MM.1S (cell line): ENCODE results near the gene CD82.

Experiments used
- DNase-seq: peaks from one replicate; pipeline ENCODE4 v3.0.0-alpha.2; 2015
- H2AFZ ChIP-seq: fragments of 300-600 bp; sonication (generic); 2 replicates; pipeline ENCODE4 v1.6.0; 2016; ENCODE audit warnings: antibody characterized with exemption, low read length
- H3F3A ChIP-seq: fragments of 300-600 bp; sonication (generic); 2 replicates; pipeline ENCODE4 v1.6.1; 2016; ENCODE audit warnings: mild to moderate bottlenecking, antibody characterized with exemption, low read length, moderate library complexity, mixed read lengths; ENCODE audit not compliant: insufficient read depth
- H3K27ac ChIP-seq: fragments of 300-600 bp; sonication (generic); 2 replicates; pipeline ENCODE4 v1.5.1; 2016; ENCODE audit warnings: mild to moderate bottlenecking, low read length
- H3K27me3 ChIP-seq: fragments of 300-600 bp; sonication (generic); replicated peaks from 2 replicates; pipeline ENCODE4 v1.6.0; 2016; ENCODE audit warnings: low read length; ENCODE audit not compliant: insufficient read depth
- H3K36me3 ChIP-seq: fragments of 300-600 bp; sonication (generic); replicated peaks from 2 replicates; pipeline ENCODE4 v1.6.1; 2016; ENCODE audit warnings: mild to moderate bottlenecking, low read length, mixed read lengths; ENCODE audit not compliant: insufficient read depth
- H3K4me1 ChIP-seq: fragments of 300-600 bp; sonication (generic); 2 replicates; pipeline ENCODE4 v1.6.1; 2016; ENCODE audit warnings: low read length, mixed read lengths
- H3K4me2 ChIP-seq: fragments of 300-600 bp; sonication (generic); 2 replicates; pipeline ENCODE4 v1.6.0; 2016; ENCODE audit warnings: low read depth, low read length
- H3K4me3 ChIP-seq: fragments of 300-600 bp; sonication (generic); 2 replicates; pipeline ENCODE4 v1.5.1; 2016; ENCODE audit warnings: low read length, mixed read lengths
- H3K79me2 ChIP-seq: fragments of 300-600 bp; sonication (generic); 2 replicates; pipeline ENCODE4 v1.6.1; 2016; ENCODE audit warnings: mixed run types, low read length, mixed read lengths
- H3K9ac ChIP-seq: fragments of 300-600 bp; sonication (generic); 2 replicates; pipeline ENCODE4 v1.6.1; 2016; ENCODE audit warnings: low read length, mixed read lengths
- H3K9me2 ChIP-seq: fragments of 300-600 bp; sonication (generic); replicated peaks from 2 replicates; pipeline ENCODE4 v1.6.1; 2016; ENCODE audit warnings: mild to moderate bottlenecking, low read length, mixed read lengths; ENCODE audit not compliant: insufficient read depth
- H3K9me3 ChIP-seq: fragments of 300-600 bp; sonication (generic); replicated peaks from 2 replicates; pipeline ENCODE4 v1.6.1; 2016; ENCODE audit warnings: mild to moderate bottlenecking, low read length, mixed read lengths; ENCODE audit not compliant: insufficient read depth
- H4K20me1 ChIP-seq: fragments of 300-600 bp; sonication (generic); 2 replicates; pipeline ENCODE4 v1.6.1; 2016; ENCODE audit warnings: mild to moderate bottlenecking, low read length, moderate library complexity, mixed read lengths; ENCODE audit not compliant: insufficient read depth
- EZH2 ChIP-seq: fragments of 300-600 bp; sonication (generic); optimal IDR thresholded peaks from 2 replicates; pipeline ENCODE3; 2017; ENCODE audit warnings: low read depth, mild to moderate bottlenecking, antibody characterized with exemption, low read length, mixed read lengths
- EZH2phosphoT487 ChIP-seq: fragments of 300-600 bp; sonication (generic); IDR thresholded peaks from 2 replicates; pipeline ENCODE4 v1.6.1; 2018; ENCODE audit warnings: antibody characterized with exemption, low read length
- TF ChIP-seq, protein P1 (sequence below): fragments of 300-600 bp; sonication (generic); IDR thresholded peaks from 2 replicates; pipeline ENCODE4 v1.5.1; 2016; ENCODE audit warnings: antibody characterized with exemption, low read length, mixed read lengths

CD82 gene

DNA sequence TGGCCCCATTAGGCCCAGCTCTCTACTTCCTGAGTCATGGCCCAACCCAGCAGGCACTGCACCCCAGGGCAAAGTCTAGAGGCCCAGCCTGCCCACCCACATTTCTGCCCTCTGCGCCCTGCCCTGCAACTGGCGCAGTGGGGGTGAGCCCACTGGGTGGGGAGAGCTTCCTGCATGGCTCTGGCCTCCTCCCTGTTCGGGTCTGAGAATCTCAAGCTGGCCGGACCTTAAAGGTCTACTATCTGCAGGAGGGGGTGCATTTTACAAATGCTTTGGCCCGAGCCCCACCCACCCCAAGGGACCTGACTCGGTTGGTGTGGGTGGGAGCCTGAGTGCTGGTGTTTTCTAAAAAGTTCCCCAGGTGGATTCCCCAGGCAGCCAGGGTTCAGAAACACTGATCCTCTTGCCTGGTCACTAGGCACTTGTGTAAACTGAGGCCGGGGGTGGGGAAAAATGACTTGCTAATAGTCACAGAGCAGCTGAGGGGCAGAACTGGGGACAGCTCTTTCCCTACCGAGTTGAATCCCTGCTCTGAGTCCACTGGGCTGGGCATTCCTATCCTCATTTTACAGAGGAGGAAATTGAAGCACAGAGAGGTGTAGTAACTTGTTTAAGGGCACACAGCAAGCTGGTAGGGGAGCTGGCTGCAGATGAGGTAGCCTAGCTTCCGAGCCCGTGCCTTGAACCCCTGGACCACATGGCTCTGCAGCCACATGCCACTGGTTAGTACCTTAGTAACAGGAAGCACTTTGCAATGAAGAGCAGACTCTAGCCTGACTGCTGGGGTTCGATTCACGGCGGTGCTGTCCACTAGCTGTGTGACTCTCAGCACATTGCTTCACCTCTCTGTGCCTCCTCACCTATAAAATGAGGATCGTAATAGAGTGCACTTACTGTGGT is 36.3 kb downstream of the CD82 start:
- Histone ChIP-seq H3F3A (0 out of 2 replicates have a peak, but pooled peaks cover 2% of the 10 kb centered on the region), H3K4me1 (peaks cover 13% of the 10 kb centered on the region), H3K27ac (no peak overlapping the region), H3K9me2 (no peaks in the 10 kb centered on the region), H3K79me2 (peaks cover 10% of the 10 kb centered on the region; the same call in 1 of the 2 replicates), H4K20me1 (no peaks in the 10 kb centered on the region), H3K4me3 (no peak overlapping the region), H3K4me2 (no peak overlapping the region), H3K9ac (no peak overlapping the region), H3K9me3 (no peaks in the 10 kb centered on the region), H2AFZ (no peak overlapping the region), H3K36me3 (peaks cover 3% of the 10 kb centered on the region; the same call in 1 of the 2 replicates), H3K27me3 (no peaks in the 10 kb centered on the region)
- TF ChIP-seq EZH2phosphoT487, result no peak
- TF ChIP-seq, protein P1, sequence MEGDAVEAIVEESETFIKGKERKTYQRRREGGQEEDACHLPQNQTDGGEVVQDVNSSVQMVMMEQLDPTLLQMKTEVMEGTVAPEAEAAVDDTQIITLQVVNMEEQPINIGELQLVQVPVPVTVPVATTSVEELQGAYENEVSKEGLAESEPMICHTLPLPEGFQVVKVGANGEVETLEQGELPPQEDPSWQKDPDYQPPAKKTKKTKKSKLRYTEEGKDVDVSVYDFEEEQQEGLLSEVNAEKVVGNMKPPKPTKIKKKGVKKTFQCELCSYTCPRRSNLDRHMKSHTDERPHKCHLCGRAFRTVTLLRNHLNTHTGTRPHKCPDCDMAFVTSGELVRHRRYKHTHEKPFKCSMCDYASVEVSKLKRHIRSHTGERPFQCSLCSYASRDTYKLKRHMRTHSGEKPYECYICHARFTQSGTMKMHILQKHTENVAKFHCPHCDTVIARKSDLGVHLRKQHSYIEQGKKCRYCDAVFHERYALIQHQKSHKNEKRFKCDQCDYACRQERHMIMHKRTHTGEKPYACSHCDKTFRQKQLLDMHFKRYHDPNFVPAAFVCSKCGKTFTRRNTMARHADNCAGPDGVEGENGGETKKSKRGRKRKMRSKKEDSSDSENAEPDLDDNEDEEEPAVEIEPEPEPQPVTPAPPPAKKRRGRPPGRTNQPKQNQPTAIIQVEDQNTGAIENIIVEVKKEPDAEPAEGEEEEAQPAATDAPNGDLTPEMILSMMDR, result no peak
- no peak for DNase-seq

DNA sequence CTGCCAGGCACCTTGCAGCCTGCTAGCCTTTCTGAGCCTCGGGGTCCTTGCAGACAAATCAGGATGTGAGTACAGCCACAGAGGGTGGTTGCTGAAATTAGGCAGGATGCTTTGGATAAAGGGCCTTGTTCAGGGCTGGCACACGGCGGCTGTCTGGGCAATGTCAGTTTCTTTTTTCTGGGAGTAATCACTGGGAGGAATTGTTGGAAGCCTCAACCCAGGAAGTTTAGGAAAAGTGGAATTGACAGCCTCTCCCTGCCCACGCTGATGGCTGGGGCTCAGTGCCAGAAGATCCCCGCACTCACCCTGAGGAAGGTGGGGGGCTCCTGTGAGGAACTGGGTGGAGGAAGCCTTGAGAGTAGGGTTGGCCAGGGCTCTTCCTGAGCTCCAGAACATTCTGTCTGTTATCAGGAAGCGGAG is 37.4 kb downstream of the CD82 start:
- no peaks in the 10 kb centered on the region for H3K27me3 ChIP-seq
- H3K4me3 ChIP-seq, result no peak overlapping the region
- no peaks in the 10 kb centered on the region for H4K20me1 ChIP-seq
- H3K4me2 ChIP-seq, result no peak overlapping the region
- H3K9me2 ChIP-seq, result no peaks in the 10 kb centered on the region
- no peaks in the 10 kb centered on the region for H3F3A ChIP-seq
- H2AFZ ChIP-seq, result no peak overlapping the region
- TF ChIP-seq EZH2 (no peak), EZH2phosphoT487 (no peak)
- TF ChIP-seq, protein P1, result no peak
- H3K79me2 ChIP-seq, result peaks cover 2% of the 10 kb centered on the region; the same call in 1 of the 2 replicates
- H3K27ac ChIP-seq, result no peak overlapping the region
- no peak overlapping the region for H3K9ac ChIP-seq
- peaks cover 3% of the 10 kb centered on the region; the same call in 1 of the 2 replicates for H3K36me3 ChIP-seq
- H3K4me1 ChIP-seq, result peaks cover 2% of the 10 kb centered on the region
- DNase-seq, result no peak
- H3K9me3 ChIP-seq, result no peaks in the 10 kb centered on the region

DNA sequence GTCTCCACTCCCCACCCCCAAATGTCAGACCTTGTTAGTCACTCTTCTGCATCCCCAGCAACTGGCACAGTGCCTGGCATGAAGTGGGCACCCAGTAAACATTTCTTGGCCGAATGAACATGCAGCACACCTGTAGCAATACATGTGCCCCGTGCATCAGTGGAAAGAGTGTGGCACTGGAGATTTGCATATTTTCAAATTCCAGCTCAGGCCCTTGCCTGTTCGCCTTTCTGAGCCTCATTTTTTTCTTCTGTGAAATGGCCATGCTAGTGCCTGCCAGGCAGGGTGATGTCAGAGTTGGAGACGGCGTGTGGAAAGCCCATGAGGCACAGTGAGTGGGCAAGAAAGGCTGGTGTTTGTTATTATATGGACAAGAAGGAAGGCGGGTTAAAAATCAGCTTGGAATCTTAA is 38.7 kb downstream of the CD82 start:
- no peak overlapping the region for H3K4me2 ChIP-seq
- no peaks in the 10 kb centered on the region for H3K9me3 ChIP-seq
- no peak overlapping the region for H3K9ac ChIP-seq
- no peaks in the 10 kb centered on the region for H3F3A ChIP-seq
- no peak for TF ChIP-seq EZH2
- TF ChIP-seq EZH2phosphoT487, result no peak
- TF ChIP-seq, protein P1, result no peak
- H3K27me3 ChIP-seq, result no peaks in the 10 kb centered on the region
- H3K27ac ChIP-seq, result no peak overlapping the region
- no peaks in the 10 kb centered on the region for H3K4me1 ChIP-seq
- no peak for DNase-seq
- no peaks in the 10 kb centered on the region for H3K9me2 ChIP-seq
- no peaks in the 10 kb centered on the region for H4K20me1 ChIP-seq
- no peak overlapping the region for H3K4me3 ChIP-seq
- no peak overlapping the region for H2AFZ ChIP-seq
- H3K36me3 ChIP-seq, result peaks cover 3% of the 10 kb centered on the region; the same call in 1 of the 2 replicates
- no peaks in the 10 kb centered on the region for H3K79me2 ChIP-seq
